HEK293T (cell line): ENCODE measurements around the gene CLEC4A.
"Not testable (repeated sequence)": the region's sequence is repeated elsewhere in the genome, so short reads cannot be mapped to it uniquely, and the experiment has no call there.

ENCODE experiments used
- CTCF ChIA-PET: fragments of 350-600 bp; formaldehyde crosslinking; extraction: SDS; loops from one replicate; lab custom pipeline; 2021; ENCODE audit warnings: antibody characterized with exemption, inconsistent platforms; lab: Yijun Ruan, JAX
- POLR2A ChIA-PET: fragments of 350-600 bp; formaldehyde crosslinking; extraction: SDS; loops from one replicate; lab custom pipeline; 2020; ENCODE audit warnings: antibody characterized with exemption, inconsistent platforms; lab: Yijun Ruan, JAX
- DNase-seq: peaks from one replicate; pipeline ENCODE4 v3.0.0; 2012; ENCODE audit warnings: mixed read lengths; ENCODE audit errors: extremely low spot score
- ARNT ChIP-seq: fragments of 450-650 bp; IDR thresholded peaks from 2 replicates; pipeline ENCODE4 v1.6.1; 2017; ENCODE audit warnings: mild to moderate bottlenecking
- BHLHE40 ChIP-seq: fragments of 450-650 bp; IDR thresholded peaks from 2 replicates; pipeline ENCODE4 v1.6.1; 2016; ENCODE audit warnings: mild to moderate bottlenecking, moderate library complexity, borderline replicate concordance
- CTBP1 ChIP-seq: fragments of 450-650 bp; IDR thresholded peaks from 2 replicates; pipeline ENCODE4 v1.6.1; 2016; ENCODE audit warnings: borderline replicate concordance
- ELF4 ChIP-seq: fragments of 450-650 bp; IDR thresholded peaks from 2 replicates; pipeline ENCODE4 v1.6.1; 2017; ENCODE audit warnings: antibody characterized with exemption
- FOXA1 ChIP-seq: fragments of 450-650 bp; IDR thresholded peaks from 2 replicates; pipeline ENCODE4 v1.6.1; 2016; ENCODE audit warnings: mild to moderate bottlenecking
- FOXK2 ChIP-seq: fragments of 450-650 bp; IDR thresholded peaks from 2 replicates; pipeline ENCODE4 v1.6.1; 2016; ENCODE audit warnings: mild to moderate bottlenecking
- FOXM1 ChIP-seq: fragments of 450-650 bp; IDR thresholded peaks from 2 replicates; pipeline ENCODE4 v1.6.1; 2017; ENCODE audit warnings: mild to moderate bottlenecking, borderline replicate concordance
- HDGF ChIP-seq: fragments of 450-650 bp; IDR thresholded peaks from 2 replicates; pipeline ENCODE4 v1.6.1; 2017; ENCODE audit warnings: antibody characterized with exemption, borderline replicate concordance
- L3MBTL2 ChIP-seq: fragments of 450-650 bp; conservative IDR thresholded peaks from 2 replicates; pipeline ENCODE4 v1.6.1; 2016; ENCODE audit warnings: mild to moderate bottlenecking
- LEF1 ChIP-seq: fragments of 450-650 bp; IDR thresholded peaks from 2 replicates; pipeline ENCODE4 v1.6.1; 2017; ENCODE audit warnings: mild to moderate bottlenecking, borderline replicate concordance
- NFRKB ChIP-seq: fragments of 450-650 bp; IDR thresholded peaks from 2 replicates; pipeline ENCODE4 v1.6.1; 2016; ENCODE audit warnings: mild to moderate bottlenecking, moderate library complexity
- SP1 ChIP-seq: fragments of 450-650 bp; IDR thresholded peaks from 2 replicates; pipeline ENCODE4 v1.6.1; 2017
- SUZ12 ChIP-seq: fragments of 450-650 bp; IDR thresholded peaks from 2 replicates; pipeline ENCODE4 v1.6.1; 2016; ENCODE audit warnings: mild to moderate bottlenecking
- TARDBP ChIP-seq: fragments of 450-650 bp; IDR thresholded peaks from 2 replicates; pipeline ENCODE4 v1.6.1; 2016
- ZNF384 ChIP-seq: fragments of 450-650 bp; IDR thresholded peaks from 2 replicates; pipeline ENCODE4 v1.6.1; 2016
- TF ChIP-seq, protein P1 (sequence below): fragments of 450-650 bp; IDR thresholded peaks from 2 replicates; pipeline ENCODE4 v1.6.1; 2016

CLEC4A gene

DNA sequence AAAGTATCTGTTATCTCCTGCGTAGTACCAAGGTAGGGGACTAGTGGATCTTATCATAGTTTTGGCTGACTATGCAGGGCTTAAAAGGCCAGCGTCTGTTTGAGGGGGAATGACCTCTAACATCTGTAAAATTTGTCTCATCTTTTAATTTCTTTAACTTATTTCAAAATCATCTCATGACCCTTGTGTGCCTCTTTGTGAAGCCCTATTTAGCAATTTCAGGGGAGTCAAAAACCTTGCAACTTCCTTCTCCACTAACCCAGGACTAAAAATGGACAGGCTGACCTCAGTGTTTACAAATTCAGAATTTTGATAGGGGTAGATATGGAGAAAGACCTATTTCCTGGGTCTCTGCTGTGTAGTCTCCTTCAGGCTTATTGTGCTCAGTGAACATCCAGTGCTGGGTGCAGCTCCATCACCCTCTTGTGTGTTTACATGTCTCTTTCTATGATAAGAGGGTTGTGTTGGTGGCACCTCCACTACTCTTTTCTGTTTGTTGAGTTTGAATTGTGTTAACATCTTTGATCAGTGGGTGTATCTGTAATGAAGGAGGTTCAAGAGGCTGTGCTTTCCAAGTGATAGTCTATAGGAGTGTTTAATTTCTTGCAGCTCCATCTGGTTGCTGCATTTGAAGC is 27.0 kb upstream of the CLEC4A start:
- ChIA-PET CTCF (no interaction called here), POLR2A (no interaction called here)
- DNase-seq = no peak
- TF ChIP-seq FOXM1 = no peak
- TF ChIP-seq LEF1 = no peak
- TF ChIP-seq ELF4 = no peak
- TF ChIP-seq HDGF = no peak
- no peak for TF ChIP-seq SP1

DNA sequence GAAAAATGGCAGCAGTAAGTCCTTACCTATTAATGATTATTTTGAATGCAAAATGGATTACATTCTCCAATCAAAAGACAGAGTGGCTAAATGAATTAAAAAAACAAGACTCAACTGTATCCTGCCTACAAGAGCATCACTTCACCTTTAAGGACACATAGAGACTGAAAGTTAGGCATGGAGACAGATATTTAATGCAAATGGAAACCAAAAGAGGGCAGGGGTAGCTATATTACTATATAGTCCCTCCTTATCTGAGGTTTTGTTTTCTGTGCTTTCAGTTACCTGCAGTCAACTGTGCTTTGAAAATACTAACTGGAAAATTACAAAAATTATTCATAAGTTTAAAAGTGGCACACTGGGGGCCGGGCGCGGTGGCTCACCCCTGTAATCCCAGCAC is 24.2 kb upstream of the CLEC4A start:
- DNase-seq = no peak
- ChIA-PET POLR2A (no interaction called here), CTCF (interaction anchor here (1.2 to 1.3 kb wide), 2 partner anchors 10 to 138 kb away, joined by 3 to 4 read pairs; no protein-coding TSS in a partner anchor)
- TF ChIP-seq ZNF384 (no peak), TARDBP (no peak), ELF4 (no peak)

DNA sequence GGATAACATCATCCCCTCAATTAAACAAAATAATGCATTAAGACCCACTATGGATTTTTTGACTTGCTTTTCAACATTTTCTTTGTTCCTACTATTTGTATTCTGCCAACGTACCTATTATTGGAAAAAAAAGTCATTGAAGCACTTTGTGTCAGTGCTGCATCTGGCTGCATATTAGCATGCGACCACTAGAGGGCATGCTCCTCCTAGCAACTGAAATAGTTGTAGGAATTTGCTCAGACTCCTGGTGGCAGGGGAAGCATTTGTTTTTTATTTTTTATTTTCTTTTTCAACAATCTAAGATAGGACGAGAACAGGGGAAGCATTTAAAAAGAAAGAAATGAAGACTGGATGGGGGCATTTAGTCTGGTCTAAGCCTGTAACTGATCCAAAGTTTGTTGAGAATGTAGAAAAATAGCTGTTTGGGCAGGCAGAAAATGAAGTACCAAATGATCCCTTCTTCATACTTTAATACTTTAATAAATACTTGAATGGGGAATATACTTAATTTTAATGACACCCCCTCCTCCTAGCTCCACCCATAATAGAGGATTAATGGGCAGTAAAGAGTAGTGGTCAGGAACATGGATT is 14.5 kb upstream of the CLEC4A start:
- ChIA-PET POLR2A (no interaction called here), CTCF (interaction anchor here (0.5 to 1.5 kb wide), 9 partner anchors 10 to 122 kb away, joined by 3 to 11 read pairs (median 4); no protein-coding TSS in a partner anchor)
- DNase-seq = peak; percentile 66
- TF ChIP-seq TARDBP (no peak), LEF1 (no peak), ARNT (no peak), ZNF384 (peak; percentile 60; the same call in 1 of the 2 replicates), FOXM1 (no peak), CTBP1 (no peak), FOXA1 (no peak), L3MBTL2 (peak; percentile 31; the same call in 1 of the 2 replicates)

DNA sequence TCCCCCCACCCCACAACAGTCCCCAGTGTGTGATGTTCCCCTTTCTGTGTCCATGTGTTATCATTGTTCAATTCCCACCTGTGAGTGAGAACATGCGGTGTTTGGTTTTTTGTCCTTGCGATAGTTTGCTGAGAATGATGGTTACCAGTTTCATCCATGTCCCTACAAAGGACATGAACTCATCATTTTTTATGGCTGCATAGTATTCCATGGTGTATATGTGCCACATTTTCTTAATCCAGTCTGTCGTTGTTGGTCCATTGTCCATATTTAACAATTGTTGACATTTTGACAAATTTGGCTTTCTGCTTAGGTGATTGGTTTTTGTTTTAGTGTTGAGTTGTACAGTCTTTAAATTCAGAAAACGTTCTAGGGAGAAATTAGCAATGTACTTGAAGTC is 10.3 kb upstream of the CLEC4A start:
- DNase-seq, POLR2A ChIA-PET: not testable (repeated sequence)
- CTCF ChIA-PET = interaction anchor here (0.9 kb wide), 1 partner anchor 119 kb away, joined by 4 read pairs; no protein-coding TSS in a partner anchor

DNA sequence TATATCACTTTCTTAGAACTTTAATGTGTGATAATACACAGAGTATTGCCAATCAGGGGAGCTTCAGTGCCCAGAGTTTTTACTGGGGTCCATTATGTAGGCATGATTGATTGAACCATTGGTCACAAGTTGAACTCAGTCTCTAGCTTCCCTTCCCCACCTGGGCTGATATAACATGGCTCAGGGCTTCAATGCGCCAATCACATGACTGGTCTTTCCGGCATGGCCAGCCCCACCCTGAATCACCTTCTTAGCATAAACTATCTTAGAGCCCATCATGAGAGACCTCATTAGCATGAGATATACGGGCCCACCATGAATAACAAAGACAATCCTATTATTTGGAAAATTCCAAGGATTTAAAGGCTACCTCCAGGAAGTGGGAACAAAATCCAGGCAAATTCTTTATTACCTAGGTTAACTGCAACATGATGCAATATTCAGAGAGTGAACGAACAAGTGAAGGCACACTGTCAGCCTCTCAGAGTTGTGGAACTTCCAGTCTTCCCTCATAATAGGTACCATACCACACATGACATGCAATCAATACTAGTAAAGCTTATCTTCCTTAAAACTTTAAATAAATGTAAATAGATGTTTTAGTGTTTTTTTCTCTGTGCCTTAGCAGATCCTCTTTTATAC is 3.2 kb upstream of the CLEC4A start:
- no peak for DNase-seq
- TF ChIP-seq ZNF384 (no peak), SP1 (no peak), CTBP1 (no peak), TARDBP (no peak), SUZ12 (no peak), L3MBTL2 (no peak), FOXA1 (no peak), BHLHE40 (no peak), HDGF (no peak), FOXK2 (no peak), FOXM1 (no peak), ARNT (no peak), NFRKB (no peak), LEF1 (no peak), ELF4 (no peak)
- TF ChIP-seq, protein P1, sequence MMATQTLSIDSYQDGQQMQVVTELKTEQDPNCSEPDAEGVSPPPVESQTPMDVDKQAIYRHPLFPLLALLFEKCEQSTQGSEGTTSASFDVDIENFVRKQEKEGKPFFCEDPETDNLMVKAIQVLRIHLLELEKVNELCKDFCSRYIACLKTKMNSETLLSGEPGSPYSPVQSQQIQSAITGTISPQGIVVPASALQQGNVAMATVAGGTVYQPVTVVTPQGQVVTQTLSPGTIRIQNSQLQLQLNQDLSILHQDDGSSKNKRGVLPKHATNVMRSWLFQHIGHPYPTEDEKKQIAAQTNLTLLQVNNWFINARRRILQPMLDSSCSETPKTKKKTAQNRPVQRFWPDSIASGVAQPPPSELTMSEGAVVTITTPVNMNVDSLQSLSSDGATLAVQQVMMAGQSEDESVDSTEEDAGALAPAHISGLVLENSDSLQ = no peak
- CTCF ChIA-PET = interaction anchor here (0.7 to 1.1 kb wide), 2 partner anchors 11 kb away, joined by 3 to 4 read pairs; no protein-coding TSS in a partner anchor
- POLR2A ChIA-PET = no interaction called here

DNA sequence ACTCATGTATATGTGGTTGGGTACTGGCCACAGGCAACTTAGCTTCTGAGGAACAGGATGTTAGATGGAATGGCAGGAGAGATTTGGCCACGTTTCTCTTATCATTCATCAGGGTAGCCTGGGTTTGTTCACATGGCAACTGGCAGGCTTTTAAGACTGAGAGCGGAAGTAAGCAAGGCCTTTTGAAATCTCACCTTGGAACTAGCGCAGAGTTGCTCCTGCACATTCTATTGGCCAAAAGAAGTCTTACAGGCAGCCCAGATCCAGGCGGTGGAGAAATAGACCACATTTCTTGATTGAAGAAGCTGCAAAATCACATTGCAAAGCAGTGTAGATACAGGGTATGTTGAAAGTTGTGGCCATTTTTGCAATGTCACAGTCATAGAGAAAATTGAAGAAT is 3.7 kb downstream of the CLEC4A start:
- no peak for TF ChIP-seq BHLHE40
- CTCF ChIA-PET = no interaction called here
- no peak for DNase-seq
- POLR2A ChIA-PET = no interaction called here

DNA sequence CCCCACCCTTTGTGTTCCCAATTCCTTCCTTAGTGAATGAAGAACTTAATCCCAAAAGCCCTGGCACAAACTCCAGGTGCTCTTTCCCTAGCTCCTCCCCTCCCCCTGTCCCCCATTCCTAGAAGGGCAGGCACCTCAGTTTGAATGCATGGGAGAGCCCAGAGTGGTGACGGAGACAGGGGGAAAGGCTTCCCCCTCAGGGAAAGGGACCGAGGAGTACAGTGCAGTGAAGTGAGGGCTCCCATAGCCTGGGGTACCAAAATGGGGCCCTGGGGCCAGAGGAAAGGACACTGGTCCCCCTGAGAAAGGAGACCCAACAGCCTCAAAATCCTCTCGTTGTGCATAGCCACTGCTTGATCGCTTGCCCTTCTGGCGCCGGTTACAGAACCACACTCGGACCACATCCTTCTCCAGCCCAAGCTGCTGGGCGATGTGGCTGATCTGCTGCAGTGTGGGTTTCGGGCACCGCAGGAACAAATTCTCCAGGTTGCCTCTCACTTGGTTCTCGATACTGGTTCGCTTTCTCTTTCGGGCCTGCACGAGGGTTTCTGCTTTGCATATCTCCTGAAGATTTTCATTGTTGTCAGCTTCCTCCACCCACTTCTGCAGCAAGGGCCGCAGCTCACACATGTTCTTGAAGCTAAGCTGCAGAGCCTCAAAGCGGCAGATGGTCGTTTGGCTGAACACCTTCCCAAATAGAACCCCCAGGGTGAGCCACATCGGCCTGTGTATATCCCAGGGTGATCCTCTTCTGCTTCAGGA is 10.4 kb downstream of the CLEC4A start:
- POLR2A ChIA-PET, CTCF ChIA-PET, DNase-seq: not testable (repeated sequence)

DNA sequence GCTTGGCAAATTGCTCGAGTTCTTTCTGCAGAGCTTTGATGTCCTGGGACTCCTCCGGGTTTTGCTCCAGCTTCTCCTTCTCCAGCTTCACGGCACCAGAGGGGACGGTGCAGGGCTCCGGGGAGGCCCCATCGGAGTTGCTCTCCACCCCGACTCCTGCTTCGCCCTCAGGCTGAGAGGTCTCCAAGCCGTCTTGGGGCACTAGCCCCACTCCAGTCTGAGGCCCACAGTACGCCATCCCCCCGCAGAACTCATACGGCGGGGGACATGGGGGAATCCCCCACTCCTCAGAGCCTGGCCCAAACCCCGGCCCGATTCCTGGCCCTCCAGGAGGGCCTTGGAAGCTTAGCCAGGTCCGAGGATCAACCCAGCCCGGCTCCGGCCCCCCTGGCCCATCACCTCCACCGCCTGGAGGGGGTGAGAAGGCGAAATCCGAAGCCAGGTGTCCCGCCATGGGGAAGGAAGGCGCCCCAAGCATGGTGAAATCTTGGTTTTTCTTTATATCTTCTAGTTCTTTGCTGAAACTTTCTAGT is 11.0 kb downstream of the CLEC4A start:
- POLR2A ChIA-PET, DNase-seq, CTCF ChIA-PET: not testable (repeated sequence)

DNA sequence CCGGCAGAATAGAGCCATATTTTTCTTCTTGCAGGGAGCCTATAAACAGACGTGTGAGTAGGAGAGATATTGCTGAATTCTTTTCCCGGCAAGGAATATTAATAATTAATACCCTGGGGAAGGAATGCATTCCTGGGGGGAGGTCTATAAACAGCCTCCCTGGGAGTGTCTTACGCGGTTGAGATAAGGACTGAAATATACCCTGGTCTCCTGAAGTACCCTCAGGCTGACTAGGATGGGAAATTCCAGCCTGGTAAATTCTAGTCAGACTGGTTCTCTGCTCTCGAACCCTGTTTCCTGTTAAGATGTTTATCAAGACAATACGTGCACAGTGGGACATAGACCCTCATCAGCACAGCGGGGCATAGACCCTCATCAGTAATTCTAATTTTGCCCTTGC is 18.2 kb downstream of the CLEC4A start:
- POLR2A ChIA-PET, DNase-seq: not testable (repeated sequence)

More for the DNA sequence above, 18.2 kb downstream of the CLEC4A start:
- CTCF ChIA-PET = not testable (repeated sequence)
